GM19463 (cell line): ENCODE results near the gene ABI3BP.

ENCODE experiments used
- ATAC-seq: cut with Tn5 transposase; IDR thresholded peaks from one replicate; pipeline ENCODE4 v1.9.1; 2021; ENCODE audit warnings: mild to moderate bottlenecking, moderate library complexity; ENCODE audit not compliant: unreplicated experiment

ABI3BP gene

DNA sequence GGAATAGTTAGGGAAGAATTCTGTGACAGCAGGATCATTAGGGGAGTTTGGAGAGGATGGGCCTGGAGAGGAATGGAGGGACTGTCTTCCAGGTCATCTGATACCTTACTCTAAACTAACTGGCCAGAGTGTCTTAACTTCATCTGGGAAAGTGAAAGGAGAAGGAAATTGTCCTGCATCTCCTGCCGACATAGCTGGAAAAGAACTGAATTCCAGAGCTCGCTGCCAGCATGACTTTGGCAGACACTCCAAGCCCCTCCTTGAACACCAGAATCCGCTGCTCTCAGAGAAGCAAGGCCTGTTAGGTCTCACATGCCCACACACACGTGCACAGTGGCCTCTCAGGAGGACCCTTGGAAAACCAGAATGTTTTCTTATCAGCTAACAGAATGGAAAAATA is 10.5 kb downstream of the ABI3BP start:
- no peak for ATAC-seq

DNA sequence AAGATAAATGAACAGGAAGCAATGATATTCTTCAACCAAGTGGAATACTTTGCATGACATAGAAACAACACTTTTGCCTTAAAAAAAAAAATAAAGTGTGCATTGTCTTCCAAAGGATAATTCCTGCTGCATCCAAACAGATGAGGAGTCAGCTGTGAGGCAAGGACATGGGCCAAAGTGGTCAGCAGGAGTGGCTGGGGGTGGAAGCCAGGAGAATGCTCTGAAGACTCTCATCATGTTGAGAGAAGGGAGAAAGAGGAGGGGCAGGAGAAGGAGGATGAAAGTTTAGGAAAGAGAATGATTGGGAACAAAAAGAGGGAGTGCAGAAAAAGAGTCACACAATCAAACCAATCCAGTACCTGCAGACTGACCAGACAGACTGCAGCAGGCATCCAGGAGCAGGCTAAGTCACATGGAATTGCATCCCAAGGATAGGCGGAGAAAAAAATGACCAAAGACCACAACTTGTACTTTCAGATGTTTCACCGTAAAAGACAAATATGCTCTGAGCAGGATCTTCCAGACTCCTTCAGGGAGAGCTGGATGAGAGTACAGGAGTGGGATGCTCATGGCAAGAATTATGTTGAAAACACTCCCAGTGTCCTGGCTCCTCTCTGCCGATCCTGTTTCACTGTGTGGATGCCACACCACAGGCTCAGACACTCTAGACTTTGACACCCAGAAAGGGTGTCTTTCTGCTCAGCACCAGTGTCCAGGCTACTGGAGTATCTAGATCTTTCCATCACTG is 11.9 kb downstream of the ABI3BP start:
- ATAC-seq: no peak

DNA sequence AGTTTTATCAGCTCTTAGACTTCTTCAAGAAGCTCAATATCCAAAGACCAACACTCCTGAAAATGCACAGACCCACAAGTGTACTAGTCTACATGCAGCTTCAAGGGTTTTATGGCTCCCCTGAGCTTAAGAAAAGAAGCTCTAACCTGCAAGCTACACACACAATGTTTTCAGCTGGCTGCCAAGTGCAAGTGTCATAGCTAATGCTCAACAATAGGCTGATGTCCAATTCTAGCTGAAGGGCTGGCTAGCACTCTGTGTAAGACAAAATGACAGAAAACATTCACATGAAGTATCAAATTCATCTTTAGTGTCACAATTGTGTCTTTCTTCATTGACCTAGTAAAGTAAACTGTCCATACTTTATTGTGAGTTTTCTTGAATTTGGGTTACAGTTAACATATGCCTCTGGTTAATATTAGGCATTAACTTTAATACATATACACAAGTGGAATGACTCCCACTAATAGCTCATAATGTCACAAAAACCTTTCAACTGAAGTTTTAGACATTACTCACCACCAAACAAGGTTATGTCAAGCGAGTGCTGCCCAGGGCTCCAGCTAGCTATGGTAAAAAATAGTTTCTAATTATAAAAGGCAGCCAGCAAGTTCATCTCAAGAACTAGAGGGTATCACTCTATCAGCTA is 15.1 kb downstream of the ABI3BP start:
- no peak for ATAC-seq

DNA sequence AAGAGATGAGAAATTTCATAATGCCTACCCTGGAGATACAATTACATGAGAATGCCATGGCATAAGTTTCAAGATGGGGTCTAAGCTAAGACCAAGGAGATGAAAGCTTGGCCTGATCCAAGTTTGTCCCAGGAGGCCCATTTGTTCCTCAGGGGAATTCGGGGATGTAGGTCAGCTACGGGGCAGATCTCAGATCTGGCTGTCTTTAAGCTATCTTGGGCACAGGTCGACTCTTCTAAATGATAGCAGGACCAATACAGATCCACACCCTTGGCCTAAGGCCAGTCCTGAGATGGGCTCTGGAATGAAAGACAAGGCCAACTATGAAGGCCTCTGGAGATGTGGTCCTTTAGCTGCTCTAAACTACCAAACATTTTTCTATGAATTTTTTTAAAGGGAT is 16.6 kb downstream of the ABI3BP start:
- ATAC-seq: no peak

DNA sequence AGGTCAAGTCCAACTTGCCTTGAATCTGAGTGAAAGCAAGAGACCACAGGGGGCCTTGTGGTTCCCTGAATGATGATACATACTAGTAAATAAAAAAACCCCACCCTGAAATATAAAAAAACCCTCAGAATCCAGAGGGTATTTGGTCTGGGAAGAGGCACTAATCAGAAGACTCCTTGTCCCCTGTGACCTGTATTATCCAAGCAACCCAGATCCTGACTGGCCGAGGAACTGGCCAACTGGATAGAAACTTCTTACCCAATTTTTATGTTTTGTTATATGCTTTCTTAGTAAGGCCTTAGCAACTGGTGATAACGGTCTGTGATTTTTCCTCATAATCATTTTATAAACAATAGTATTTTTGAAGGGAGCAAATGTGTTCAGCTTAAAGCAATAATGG is 17.5 kb downstream of the ABI3BP start:
- ATAC-seq: no peak

DNA sequence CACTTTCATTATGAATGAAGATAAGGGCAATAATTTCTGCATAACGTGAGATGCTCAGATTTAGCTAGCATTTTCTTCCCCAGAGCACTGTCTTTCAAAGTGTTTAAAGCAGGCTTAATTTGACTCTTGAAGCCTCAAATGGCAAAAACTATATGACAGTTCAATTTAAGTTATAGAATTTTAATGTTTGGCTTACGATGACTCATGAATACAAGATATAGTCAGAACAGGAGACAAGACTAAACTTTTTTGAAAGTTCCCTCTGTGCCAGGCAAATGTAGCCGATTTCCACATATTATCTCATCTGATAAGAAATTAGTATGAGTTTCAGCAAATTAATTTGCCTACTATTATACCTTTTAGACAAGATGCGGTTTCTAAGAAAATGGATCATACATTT is 19.6 kb downstream of the ABI3BP start:
- ATAC-seq: no peak

DNA sequence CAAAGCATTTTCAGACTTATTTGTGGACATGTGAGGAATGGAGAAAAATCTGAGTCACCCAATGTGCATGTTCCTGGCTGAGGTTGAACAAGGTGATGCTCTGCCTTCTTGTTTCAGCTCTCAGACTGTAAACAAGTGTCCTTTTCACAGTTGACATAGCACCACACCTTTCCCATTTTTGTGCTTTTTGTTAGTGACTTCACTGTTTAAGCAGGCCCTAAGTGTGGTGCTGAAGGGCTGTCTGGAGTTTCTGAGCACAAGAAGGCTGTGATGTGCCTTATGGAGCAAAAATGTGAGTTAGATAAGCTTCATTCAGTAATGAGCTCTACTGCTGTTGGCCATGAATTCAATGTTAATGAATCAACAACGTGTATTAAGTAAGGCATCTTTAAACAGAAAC is 20.4 kb downstream of the ABI3BP start:
- ATAC-seq: no peak

DNA sequence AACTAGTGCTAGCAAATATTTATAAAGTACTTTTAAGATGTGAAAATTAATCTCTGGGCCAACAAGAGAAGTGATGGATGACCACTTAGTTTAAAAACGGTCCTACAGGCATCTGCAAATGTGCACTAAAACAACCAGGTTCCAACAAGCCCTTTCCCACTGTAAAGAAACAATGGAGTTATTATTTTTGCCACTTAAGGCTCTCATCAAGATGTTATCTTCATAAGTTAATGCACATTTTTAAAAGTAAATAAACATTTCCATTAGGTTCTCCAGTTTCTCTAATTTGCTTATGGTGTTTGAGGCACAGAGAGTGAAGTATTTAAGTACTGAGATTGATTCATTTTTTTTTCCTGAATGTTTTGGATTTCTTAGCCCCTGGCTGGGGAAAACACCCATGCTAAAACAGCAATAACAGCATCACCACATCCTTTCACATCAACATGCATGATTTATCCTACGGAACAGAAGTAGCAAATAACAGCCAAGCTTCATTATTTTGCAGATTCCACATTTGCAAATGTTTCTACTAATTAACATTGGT is 20.8 kb downstream of the ABI3BP start:
- ATAC-seq: no peak

DNA sequence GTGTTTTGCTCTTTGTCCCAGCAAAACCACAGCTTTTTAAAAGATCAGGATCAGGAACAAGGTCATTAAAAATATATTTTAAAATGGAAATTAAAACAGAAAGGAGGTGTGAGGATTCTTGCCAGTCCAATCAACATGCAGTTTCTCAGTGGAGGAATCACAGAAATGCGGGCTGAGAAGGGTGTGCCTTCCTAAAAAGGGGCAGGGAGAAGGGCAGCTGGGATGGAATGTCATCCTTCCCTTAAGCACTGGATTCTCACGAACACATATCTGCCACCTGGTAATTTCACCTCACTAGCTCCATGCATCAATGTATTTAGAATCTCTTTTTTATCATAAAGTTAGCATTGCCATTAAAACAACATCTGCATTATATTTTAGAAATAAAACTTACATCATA is 21.4 kb downstream of the ABI3BP start:
- ATAC-seq: no peak

DNA sequence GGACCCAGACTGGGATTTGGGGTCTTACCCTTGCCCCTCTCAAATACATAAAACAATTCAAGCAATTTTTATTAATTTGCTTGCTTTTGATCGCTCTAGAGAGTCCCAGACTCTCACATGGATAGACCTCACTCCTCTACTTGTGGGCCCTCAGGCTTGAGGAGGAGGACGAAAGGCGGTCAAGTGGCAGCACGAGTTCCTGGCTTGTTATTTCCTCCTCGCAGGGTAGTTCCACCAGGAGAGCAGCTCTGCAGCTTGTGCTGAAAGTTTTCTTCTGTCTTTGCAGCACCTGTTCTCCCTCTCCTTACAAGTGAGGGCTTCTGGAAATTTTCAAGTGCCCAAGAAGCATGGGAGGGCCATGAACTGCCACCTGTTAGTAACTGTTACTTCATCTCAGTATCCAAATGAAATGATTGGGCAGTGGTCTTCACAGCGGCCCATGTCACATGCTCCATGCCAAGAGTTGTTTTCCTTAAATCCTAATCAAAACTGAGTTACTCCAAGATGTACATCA is 22.7 kb downstream of the ABI3BP start:
- ATAC-seq: no peak

DNA sequence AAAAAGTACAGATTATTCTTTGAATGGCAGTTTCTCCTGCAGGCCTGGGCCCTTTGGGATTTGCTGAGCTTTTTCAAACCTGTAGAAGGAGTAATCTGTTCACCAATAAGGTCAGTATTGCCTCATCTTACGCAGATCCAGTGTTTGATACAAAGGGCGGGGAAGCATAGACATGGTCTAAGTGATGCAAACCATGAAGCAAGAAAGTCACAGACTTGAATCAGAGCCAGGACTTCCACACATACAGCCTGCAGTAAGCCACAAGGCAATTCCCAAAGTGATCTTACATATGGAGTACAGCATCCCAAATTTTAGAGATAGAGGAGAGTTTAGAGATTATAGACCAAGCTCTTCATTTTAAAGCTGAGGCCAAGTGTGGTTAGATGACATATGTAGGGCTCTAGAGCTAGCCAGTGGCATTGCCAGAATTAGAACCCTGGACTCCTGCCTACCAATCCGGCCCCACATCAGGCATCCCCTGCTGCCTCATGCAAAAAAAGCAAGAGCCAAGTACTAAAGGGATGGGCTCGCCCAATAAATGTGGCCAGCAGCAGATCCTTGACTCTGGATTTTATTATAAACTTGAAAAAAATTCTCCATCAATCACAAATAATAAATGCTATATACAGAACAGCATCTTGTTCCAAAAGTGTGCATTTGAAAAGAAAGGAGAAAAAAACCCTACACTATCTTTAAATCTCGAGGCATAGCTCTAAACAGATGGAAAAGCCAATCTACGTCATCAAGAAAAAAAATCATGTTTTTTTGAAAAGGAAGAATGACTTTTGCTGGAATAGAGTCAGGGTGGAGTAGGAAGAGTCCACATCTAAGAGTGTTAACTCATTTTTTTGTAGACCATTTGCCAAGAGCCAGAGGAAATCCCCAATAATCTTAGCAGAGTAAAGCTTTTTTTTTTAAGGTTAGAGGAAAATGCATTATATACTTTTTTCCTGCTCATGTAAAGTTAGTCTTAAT is 24.0 kb downstream of the ABI3BP start:
- no peak for ATAC-seq

DNA sequence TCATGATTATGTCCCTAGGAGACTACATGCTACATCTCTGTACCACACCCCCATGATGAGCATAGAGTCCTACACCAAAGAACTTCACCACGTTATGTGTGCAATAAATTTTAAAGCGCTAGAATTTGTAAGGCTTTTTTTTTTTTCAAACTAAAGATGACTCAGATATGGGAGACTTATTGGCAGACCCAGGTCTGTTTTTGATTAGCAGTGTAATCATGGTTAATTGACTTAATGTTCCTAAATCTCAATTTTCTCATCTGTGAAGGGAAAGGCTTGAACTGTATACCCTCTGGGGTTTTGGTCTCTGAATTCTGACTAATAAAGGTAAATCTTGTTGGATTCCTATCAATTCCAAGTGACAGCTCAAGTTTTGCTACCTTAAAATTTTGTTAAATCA is 26.4 kb downstream of the ABI3BP start:
- no peak for ATAC-seq

DNA sequence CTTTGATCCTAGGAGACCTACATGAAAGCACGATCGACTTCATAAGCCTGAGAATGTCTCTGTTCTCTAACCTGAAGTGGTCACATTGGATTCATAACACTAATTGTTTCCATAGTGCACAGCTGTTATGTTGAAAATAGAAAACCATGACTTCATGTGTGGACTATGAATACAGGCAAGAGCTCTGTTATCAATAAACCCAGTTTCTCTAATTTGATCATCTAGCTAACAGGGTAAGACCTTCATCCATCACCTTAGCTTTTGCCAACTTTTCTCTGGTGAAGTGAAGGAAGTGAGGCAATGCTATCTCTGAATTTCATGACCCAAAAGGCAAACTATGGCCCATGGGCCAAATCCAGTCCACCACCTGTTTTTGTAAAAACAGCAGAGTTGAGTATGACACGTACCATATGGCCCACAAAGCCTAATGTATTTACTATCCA is 27.2 kb downstream of the ABI3BP start:
- ATAC-seq: no peak

DNA sequence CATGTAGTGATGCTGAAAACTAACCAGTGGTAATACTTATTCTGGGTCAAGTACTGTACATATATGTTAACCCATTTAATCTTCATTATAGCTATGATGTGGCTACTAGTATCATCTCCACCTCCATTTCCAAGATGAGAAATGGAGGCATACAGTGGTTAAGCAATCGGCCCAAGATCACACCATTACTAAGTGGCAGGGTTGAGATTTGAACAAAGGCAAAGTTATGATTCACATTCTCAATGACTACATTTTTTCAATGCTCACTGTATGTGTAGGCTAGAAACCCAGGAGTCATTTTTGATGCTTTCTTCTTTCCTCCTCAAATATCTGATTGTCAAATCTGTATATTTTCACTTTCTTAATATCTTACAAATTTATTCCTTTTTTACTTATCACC is 30.2 kb downstream of the ABI3BP start:
- ATAC-seq: no peak

DNA sequence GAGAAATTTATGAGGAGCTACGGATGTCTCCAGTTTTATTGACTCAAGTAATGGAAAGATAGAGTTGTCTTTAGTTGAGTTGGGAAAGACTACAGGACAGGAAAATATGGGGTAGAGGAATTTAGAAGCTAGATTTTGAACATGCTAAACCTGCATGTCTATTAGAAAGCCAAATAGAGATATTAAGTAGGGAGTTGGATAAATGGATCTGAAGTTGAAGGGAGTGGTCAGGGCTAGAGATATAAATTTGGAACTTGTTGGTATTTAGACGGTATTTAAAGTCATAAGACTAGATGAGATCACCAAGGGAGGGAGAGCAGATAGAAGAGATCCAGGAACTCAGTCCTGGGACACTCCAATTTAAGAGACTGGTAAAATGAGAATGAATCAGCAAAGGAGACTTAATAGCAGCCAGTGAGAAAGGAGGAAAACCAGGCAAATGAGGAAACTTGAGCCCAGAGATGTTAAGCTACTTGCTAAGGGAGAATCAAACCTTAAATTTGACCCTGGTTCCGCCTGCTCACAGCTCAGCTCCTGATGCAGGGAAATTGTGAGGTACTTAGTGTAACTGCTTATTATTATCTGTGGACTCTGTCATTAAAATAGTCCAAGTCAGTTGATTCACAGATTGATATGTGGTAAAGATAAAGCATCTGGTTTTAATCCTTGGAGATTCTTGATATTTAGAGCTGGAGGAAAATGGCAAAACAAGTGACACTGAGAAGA is 35.8 kb downstream of the ABI3BP start:
- no peak for ATAC-seq

DNA sequence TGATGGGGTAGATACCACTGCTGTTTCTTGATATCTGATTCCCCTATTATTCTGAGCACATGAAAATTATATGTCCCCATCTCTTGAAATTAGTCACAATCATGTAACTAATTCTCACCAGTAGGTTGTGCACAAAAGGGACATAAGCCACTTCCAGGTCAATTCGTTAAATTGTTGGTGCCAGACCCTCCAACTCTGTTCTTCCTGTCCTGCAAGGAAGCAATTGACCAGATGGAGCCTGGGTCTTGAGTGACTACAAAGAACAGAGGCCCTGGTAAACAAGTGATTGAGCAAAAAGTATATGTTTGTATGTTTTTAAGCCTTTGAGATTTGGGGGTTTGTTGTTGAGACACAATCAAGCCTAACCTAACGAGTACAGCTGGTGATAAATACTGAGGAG is 36.9 kb downstream of the ABI3BP start:
- ATAC-seq: no peak

DNA sequence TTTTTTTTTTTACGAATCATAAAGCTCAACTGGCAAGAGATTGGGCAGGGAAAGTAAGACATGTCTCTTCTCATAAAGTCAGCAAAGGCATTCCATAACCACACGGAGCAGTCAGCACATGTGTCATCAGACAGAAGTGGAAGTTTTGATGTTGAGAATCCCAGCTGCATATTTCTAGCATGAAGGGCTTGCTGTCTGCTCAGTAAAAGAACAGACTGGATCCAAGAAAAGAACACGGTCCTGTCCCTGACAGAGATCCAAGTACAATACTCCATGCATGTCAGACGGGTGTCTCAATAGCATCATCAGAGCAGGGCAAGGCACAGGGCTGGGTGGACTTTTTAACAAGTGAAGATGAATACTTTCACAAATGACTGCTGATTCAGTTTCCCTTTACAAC is 38.2 kb downstream of the ABI3BP start:
- ATAC-seq: no peak

DNA sequence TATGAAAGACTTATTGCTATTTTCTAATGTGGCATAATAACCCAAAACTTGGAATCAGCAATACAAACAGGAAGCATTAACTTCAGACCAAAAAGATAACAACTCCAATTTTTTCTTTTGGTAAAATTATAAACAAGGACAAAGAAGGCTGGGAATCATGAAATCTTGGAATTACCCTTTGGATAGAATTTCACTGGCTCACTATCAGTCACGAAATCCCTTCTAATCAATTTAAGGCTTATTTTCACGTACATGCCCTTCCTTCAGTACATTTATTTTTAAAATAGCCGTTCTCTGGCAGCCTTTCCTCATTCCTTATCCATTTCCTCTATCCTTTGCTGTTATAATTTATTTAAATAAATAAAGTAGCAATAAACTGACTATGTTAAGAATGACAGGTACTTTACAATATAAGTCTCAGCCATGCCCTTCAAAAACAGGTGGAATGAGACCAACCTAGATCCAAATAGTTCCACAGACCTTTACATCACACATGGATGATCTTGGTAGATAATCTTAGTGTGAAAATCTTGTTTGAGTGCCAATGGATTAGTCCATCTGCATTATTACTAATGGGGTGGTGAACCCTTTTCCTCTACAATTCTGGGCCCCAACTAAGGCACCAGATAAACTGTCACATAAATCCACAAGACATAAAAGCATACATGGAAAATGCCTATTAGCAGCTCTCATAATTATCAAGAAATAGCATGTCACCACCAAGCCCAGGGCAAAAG is 38.9 kb downstream of the ABI3BP start:
- no peak for ATAC-seq

DNA sequence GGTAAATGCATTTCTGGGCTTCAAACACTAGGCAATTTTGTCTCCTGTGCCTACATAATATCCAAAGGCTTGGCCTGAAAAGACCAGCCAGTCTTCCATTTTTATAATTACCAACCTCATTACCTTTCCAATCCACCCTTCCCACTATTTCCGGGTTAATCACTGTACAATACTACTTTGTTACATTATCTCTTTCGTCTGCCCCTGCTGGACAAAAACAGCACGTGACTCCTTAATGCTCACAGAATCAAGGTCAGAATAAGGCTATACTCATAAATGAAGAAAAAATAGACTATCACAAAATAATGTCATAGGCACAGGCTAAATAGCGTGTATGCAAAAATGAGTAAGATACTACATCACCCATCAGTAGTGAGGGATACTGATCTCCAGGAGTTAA is 40.1 kb downstream of the ABI3BP start:
- no peak for ATAC-seq

DNA sequence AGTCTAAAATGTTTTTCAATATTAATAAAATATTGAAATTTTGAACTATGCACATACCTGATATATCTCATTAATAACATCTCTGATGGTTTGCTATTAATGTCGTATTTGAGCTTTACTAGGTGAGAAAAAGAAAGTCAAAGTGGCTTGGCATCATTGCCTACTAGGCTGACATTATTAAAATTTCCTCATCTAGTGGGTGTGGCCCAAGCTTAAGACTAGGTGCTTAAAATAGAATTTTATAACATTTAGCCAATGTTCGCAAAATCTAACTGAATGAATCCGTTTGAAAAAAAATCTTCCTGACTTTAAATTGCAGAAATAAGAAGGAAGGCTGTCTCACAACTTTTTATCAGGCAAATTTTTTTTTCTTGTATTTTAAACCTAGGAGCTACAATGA is 46.1 kb downstream of the ABI3BP start:
- ATAC-seq: no peak
